Kidney glomerular epithelial cell (primary cell): ENCODE results near the gene SNAPIN.
"Not testable (repeated sequence)": the region's sequence is repeated elsewhere in the genome, so short reads cannot be mapped to it uniquely, and the experiment has no call there.

Source experiments
- DNase-seq: peaks from one replicate; lab custom pipeline; 2025; lab: John Stamatoyannopoulos, UW

The SNAPIN gene

GRCh38 chr1:153626904-153627714 is 31.4 kb upstream of the SNAPIN start, which contains the start of gene S100A13:
Gene S100A13, minus strand, starts transcription at chr1:153627505. Its CDS starts 1,033 bp downstream, at chr1:153626472.
- peak; percentile 95 for DNase-seq

- no peak for DNase-seq
Observed at GRCh38 chr1:153627715-153628626, 30.5 kb upstream of the SNAPIN start, which contains the start of gene S100A1. Gene S100A1, plus strand, starts transcription at chr1:153628434. Its CDS starts 2,088 bp downstream, at chr1:153630522.

GRCh38 chr1:153628638-153629342 is 29.7 kb upstream of the SNAPIN start:
- DNase-seq: no peak

GRCh38 chr1:153629343-153629665 is 29.2 kb upstream of the SNAPIN start:
- DNase-seq: no peak

- no peak for DNase-seq
Observed at GRCh38 chr1:153629971-153630370, 28.5 kb upstream of the SNAPIN start.

GRCh38 chr1:153630384-153630783 is 28.1 kb upstream of the SNAPIN start:
- DNase-seq: no peak

- no peak for DNase-seq
Observed at GRCh38 chr1:153631047-153632022, 27.2 kb upstream of the SNAPIN start.

GRCh38 chr1:153633161-153633753 is 25.2 kb upstream of the SNAPIN start:
- DNase-seq: no peak

- peak; percentile 90 for DNase-seq
Observed at GRCh38 chr1:153633754-153634665, 24.5 kb upstream of the SNAPIN start, which contains the start of gene CHTOP. Gene CHTOP, plus strand, starts transcription at chr1:153634066. Its CDS starts 2,523 bp downstream, at chr1:153636589.

- DNase-seq: no peak
Observed at GRCh38 chr1:153635872-153636271, 22.6 kb upstream of the SNAPIN start.

GRCh38 chr1:153636312-153636711 is 22.2 kb upstream of the SNAPIN start:
- DNase-seq: no peak

- no peak for DNase-seq
Observed at GRCh38 chr1:153638261-153638660, 20.2 kb upstream of the SNAPIN start.

- no peak for DNase-seq
Observed at GRCh38 chr1:153639280-153639679, 19.2 kb upstream of the SNAPIN start.

- not testable (repeated sequence) for DNase-seq
Observed at GRCh38 chr1:153640213-153640612, 18.3 kb upstream of the SNAPIN start.

GRCh38 chr1:153640861-153641260 is 17.6 kb upstream of the SNAPIN start:
- no peak for DNase-seq

- no peak for DNase-seq
Observed at GRCh38 chr1:153642161-153642560, 16.3 kb upstream of the SNAPIN start.

- no peak for DNase-seq
Observed at GRCh38 chr1:153643100-153643499, 15.4 kb upstream of the SNAPIN start.

- DNase-seq: no peak
Observed at GRCh38 chr1:153643816-153644215, 14.7 kb upstream of the SNAPIN start.

- DNase-seq: no peak
Observed at GRCh38 chr1:153646672-153647345, 11.7 kb upstream of the SNAPIN start.
